Esophagus squamous epithelium (tissue), 4 donors: ENCODE measurements around the gene MYO9A.

ENCODE experiments used
- POLR2A ChIP-seq, 4 donors: fragments of 450-650 bp; IDR thresholded peaks; one replicate each; pipeline ENCODE4 v1.6.1; 2017; ENCODE audit warnings: antibody characterized with exemption in 4 of 4, mild to moderate bottlenecking in 4 of 4, moderate library complexity in 3 of 4
- TF ChIP-seq, protein P1 (sequence below), 6 experiments: fragments of 450-650 bp in 4 of 6; fragments of 200-600 bp in 2 of 6; sonication (generic) in 2 of 6; IDR thresholded peaks; one replicate each; pipeline ENCODE4 v1.5.1; 2016 to 2019; ENCODE audit warnings: antibody characterized with exemption in 6 of 6, mild to moderate bottlenecking in 4 of 6, moderate library complexity in 4 of 6

DNA sequence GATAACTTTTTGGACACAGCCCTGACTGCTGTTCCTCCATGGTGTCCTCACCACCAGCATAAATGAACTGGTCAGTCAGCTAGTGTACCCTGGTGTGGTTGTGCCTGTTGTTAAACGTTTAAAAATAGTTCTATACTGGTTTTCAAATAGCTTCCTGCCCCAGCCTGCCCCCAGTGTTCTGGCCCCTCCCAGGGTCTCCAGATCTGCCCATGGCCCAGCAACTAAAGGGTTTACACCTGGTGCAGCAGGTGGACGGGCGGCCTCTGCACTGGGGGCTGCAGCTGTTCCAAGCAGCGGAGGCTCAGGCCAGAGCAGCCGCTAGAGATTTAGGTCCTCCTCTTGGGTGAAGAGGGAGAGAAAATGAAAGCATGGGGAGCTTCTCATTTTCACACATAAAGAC is 313.7 kb downstream of the MYO9A start:
- no peak for TF ChIP-seq POLR2A (IDR thresholded peaks at IDR 0.05)
- TF ChIP-seq, protein P1, sequence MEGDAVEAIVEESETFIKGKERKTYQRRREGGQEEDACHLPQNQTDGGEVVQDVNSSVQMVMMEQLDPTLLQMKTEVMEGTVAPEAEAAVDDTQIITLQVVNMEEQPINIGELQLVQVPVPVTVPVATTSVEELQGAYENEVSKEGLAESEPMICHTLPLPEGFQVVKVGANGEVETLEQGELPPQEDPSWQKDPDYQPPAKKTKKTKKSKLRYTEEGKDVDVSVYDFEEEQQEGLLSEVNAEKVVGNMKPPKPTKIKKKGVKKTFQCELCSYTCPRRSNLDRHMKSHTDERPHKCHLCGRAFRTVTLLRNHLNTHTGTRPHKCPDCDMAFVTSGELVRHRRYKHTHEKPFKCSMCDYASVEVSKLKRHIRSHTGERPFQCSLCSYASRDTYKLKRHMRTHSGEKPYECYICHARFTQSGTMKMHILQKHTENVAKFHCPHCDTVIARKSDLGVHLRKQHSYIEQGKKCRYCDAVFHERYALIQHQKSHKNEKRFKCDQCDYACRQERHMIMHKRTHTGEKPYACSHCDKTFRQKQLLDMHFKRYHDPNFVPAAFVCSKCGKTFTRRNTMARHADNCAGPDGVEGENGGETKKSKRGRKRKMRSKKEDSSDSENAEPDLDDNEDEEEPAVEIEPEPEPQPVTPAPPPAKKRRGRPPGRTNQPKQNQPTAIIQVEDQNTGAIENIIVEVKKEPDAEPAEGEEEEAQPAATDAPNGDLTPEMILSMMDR (IDR thresholded peaks at IDR 0.05): no peak
